K562 (cell line): Measurements from ENCODE around the gene ZNF460. TPM values are rescaled to one million over a fixed set of nuclear protein-coding genes. Genes with fewer than 3 reads are reported as not detected.

Experiments
- CBX8 ChIP-seq: fragments of 200-600 bp; sonication (generic); IDR thresholded peaks from 2 replicates; pipeline ENCODE4 v1.6.1; 2012; ENCODE audit warnings: borderline replicate concordance, mixed run types, low read depth, mild to moderate bottlenecking, moderate library complexity, mixed read lengths, low read length, control low read depth, inconsistent platforms; ENCODE audit not compliant: poor library complexity, severe bottlenecking; ENCODE audit errors: extremely low read depth
- EP300 ChIP-seq: IDR thresholded peaks from 2 replicates; pipeline ENCODE4 v1.6.1; 2012; ENCODE audit warnings: low read length, improper control_type of control experiment
- EP400 ChIP-seq: fragments of 450-650 bp; IDR thresholded peaks from 2 replicates; pipeline ENCODE4 v1.6.1; 2017; ENCODE audit warnings: antibody characterized with exemption, mild to moderate bottlenecking, moderate library complexity
- FOXK1 ChIP-seq: sonication (generic); formaldehyde crosslinking; IDR thresholded peaks from 2 replicates; pipeline ENCODE4 v1.8.0; 2022; ENCODE audit warnings: missing genetic modification reagents, mild to moderate bottlenecking, borderline replicate concordance
- HDAC2 ChIP-seq: fragments of 450-650 bp; IDR thresholded peaks from 2 replicates; pipeline ENCODE4 v1.6.1; 2016; ENCODE audit warnings: mild to moderate bottlenecking
- HDAC3 ChIP-seq: fragments of 450-650 bp; IDR thresholded peaks from 2 replicates; pipeline ENCODE4 v1.6.1; 2018; ENCODE audit warnings: borderline replicate concordance, mild to moderate bottlenecking, moderate library complexity; ENCODE audit not compliant: partially characterized antibody
- PHF21A ChIP-seq: fragments of 450-650 bp; IDR thresholded peaks from 2 replicates; pipeline ENCODE4 v1.6.1; 2017; ENCODE audit warnings: low read depth, borderline replicate concordance
- PRMT5 ChIP-seq: sonication (generic); formaldehyde crosslinking; IDR thresholded peaks from 2 replicates; pipeline ENCODE4 v1.5.0; 2020; ENCODE audit warnings: missing genetic modification reagents
- PTBP1 ChIP-seq: fragments of 200-400 bp; formaldehyde crosslinking; IDR thresholded peaks from 2 replicates; pipeline ENCODE4 v1.6.1; 2017; ENCODE audit warnings: low read depth, low read length
- SMAD1 ChIP-seq: fragments of 150-350 bp; IDR thresholded peaks from 2 replicates; pipeline ENCODE4 v1.6.1; 2014; ENCODE audit warnings: low read length, low read depth; ENCODE audit not compliant: partially characterized antibody
- SRSF9 ChIP-seq: fragments of 200-400 bp; formaldehyde crosslinking; IDR thresholded peaks from 2 replicates; pipeline ENCODE4 v1.6.1; 2017; ENCODE audit warnings: low read depth, low read length, borderline replicate concordance
- TBL1XR1 ChIP-seq, 2 experiments: IDR thresholded peaks; 2 replicates each; pipeline ENCODE4 v1.6.1; 2012; ENCODE audit warnings: improper control_type of control experiment in 2 of 2, low read length in 2 of 2, mild to moderate bottlenecking in 1 of 2
- ZC3H4 ChIP-seq: sonication (generic); formaldehyde crosslinking; IDR thresholded peaks from 2 replicates; pipeline ENCODE4 v1.9.0; 2021; ENCODE audit warnings: missing genetic modification reagents, borderline replicate concordance
- ZEB2 ChIP-seq: fragments of 450-650 bp; IDR thresholded peaks from 2 replicates; pipeline ENCODE4 v1.6.1; 2016
- ZNF133 ChIP-seq: fragments of 250-450 bp; sonication (Bioruptor Pico); IDR thresholded peaks from 2 replicates; pipeline ENCODE4 v1.4.0; 2020; ENCODE audit warnings: mild to moderate bottlenecking
- ZNF431 ChIP-seq: sonication (generic); formaldehyde crosslinking; IDR thresholded peaks from 2 replicates; pipeline ENCODE4 v1.8.0; 2022; ENCODE audit warnings: mild to moderate bottlenecking, missing genetic modification reagents
- polyA plus RNA-seq, 8 experiments: library from polyadenylated mRNA; depleted of rRNA in 4 of 8; stranded (reverse) in 5 of 8; unstranded in 3 of 8; fragments of >200 nt; fragmentation: Nextera tagmentation in 2 of 8; fragmentation: Illumina TruSeq in 1 of 8; extraction: Ambion mirVana in 2 of 8; extraction: Trizol in 1 of 8; gene quantifications; 2 replicates each; pipeline versions ENCODE4 v1.2.1 to v1.2.3, GENCODE V29; 2011 to 2014; ENCODE audit warnings: inconsistent platforms in 1 of 8, missing spikeins in 1 of 8
- total RNA-seq, 7 experiments: library from RNA; depleted of rRNA in 6 of 7; stranded (reverse); fragments of >200 nt in 6 of 7; fragmentation: Illumina TruSeq in 2 of 7; extraction: Trizol in 2 of 7; gene quantifications; 2 replicates each; pipeline versions ENCODE4 v1.2.1 to v1.2.3, GENCODE V29; 2011 to 2021; ENCODE audit warnings: low replicate concordance in 1 of 7
- TF ChIP-seq, protein P1 (sequence below): fragments of 250-450 bp; sonication (Bioruptor Pico); IDR thresholded peaks from 2 replicates; pipeline ENCODE4 v1.8.0; 2021; ENCODE audit warnings: borderline replicate concordance, mild to moderate bottlenecking, moderate library complexity; ENCODE audit not compliant: poor library complexity, severe bottlenecking

Gene ZNF460
- total and polyA plus RNA-seq, 9 of the 15 experiments (the other 6 are each of a cell fraction or from before 2014, with no cell fraction given), result 0.45 to 36.2 (median 16.6) TPM

DNA sequence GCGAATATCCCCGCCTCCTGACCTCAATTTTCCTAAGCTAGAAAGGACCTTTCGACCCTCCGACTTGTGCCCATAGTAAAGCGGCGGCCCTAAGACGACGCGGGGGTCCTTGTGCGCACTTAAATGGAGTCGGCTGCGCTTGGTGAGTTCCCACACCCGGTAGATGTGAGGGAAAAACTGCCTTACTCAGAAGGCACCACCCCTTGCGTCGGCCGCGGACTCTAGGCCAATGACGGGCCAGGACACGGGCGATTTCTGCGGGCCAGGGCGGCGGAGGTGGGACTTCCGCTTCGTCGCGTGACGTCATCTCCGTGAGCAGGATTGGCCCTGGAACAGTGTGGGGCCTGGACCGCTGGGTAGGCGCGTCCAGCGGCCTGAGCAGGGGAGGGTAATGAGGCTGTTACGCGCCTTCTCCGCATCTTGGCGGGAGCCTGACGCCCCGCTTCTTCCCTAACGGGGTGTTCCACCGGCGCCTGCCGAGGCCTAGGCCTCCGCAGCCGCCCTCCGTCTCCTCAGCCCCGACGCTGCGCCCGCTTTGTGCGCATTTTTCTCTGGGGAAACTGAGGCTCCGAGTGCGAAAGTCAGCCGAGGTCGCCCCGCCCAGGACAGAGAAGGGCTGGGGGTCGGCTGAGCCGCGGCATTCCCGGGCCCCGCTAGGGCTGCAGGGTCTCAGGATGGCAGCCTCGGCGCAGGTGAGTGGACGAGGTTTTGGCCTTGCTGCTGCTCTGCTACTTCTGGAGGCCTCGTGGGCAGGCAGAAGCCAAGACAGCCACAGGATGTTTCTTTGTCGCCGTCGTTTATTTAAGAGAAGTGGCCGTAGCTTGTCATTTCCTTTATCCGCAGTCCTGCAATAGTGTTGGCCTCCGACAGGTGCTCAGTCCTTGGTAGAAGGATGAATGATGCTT is 40.1 kb downstream of the ZNF460 start, which contains the start of gene ZNF543 (continued):
- TF ChIP-seq, protein P1, sequence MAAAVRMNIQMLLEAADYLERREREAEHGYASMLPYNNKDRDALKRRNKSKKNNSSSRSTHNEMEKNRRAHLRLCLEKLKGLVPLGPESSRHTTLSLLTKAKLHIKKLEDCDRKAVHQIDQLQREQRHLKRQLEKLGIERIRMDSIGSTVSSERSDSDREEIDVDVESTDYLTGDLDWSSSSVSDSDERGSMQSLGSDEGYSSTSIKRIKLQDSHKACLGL (CRISPR knock-in tag), result no peak
- TF ChIP-seq SRSF9, result no peak
- TF ChIP-seq EP400, result peak; percentile 68
- TF ChIP-seq FOXK1 (CRISPR knock-in tag), result peak; percentile 29; the same call in 1 of the 2 replicates
- no peak for TF ChIP-seq ZC3H4 (CRISPR knock-in tag)
- TF ChIP-seq SMAD1, result no peak
- no peak for TF ChIP-seq CBX8
- no peak for TF ChIP-seq TBL1XR1 (IDR thresholded peaks at IDR 0.05; ENCODE audit: low read length in 2 of 2)
- no peak for TF ChIP-seq ZEB2
- TF ChIP-seq ZNF431 (CRISPR knock-in tag), result 0 out of 2 replicates have a peak, but pooled peaks have one; percentile 32
- TF ChIP-seq PHF21A, result no peak
- no peak for TF ChIP-seq ZNF133 (CRISPR knock-in tag)
- TF ChIP-seq EP300, result no peak
- 0 out of 2 replicates have a peak, but pooled peaks have one; percentile 33 for TF ChIP-seq PRMT5 (CRISPR knock-in tag)
- no peak for TF ChIP-seq HDAC2
- no peak for TF ChIP-seq HDAC3
- no peak for TF ChIP-seq PTBP1
